ACC112 (cell line): ENCODE data around the gene IFI27L1.

Source experiments
- H2AFZ ChIP-seq: fragments of 200-600 bp; sonication (generic); one replicate; pipeline ENCODE4 v1.6.0; 2017; ENCODE audit warnings: antibody characterized with exemption, low read length; ENCODE audit not compliant: unreplicated experiment
- H3K27ac ChIP-seq: fragments of 200-600 bp; sonication (generic); 2 replicates; pipeline ENCODE4 v1.5.1; 2014; ENCODE audit warnings: low read depth, mild to moderate bottlenecking, antibody characterized with exemption, low read length, moderate library complexity
- H3K27me3 ChIP-seq: fragments of 200-600 bp; sonication (generic); 2 replicates; pipeline ENCODE4 v1.6.1; 2014; ENCODE audit warnings: mild to moderate bottlenecking, antibody characterized with exemption, low read length, moderate library complexity, mixed read lengths; ENCODE audit not compliant: insufficient read depth
- H3K36me3 ChIP-seq: fragments of 200-600 bp; sonication (generic); 2 replicates; pipeline ENCODE4 v1.6.1; 2016; ENCODE audit warnings: mild to moderate bottlenecking, antibody characterized with exemption, low read length, moderate library complexity, mixed read lengths; ENCODE audit not compliant: insufficient read depth
- H3K4me1 ChIP-seq: fragments of 200-600 bp; sonication (generic); one replicate; pipeline ENCODE4 v1.6.1; 2016; ENCODE audit warnings: low read length, mixed read lengths; ENCODE audit not compliant: insufficient read depth, unreplicated experiment, control insufficient read depth
- H3K4me3 ChIP-seq: fragments of 200-600 bp; sonication (generic); 2 replicates; pipeline ENCODE4 v1.5.1; 2014; ENCODE audit warnings: mild to moderate bottlenecking, low read depth, low read length
- H3K79me2 ChIP-seq: fragments of 200-600 bp; sonication (generic); one replicate; pipeline ENCODE4 v1.6.0; 2016; ENCODE audit warnings: low read length; ENCODE audit not compliant: control insufficient read depth, unreplicated experiment, insufficient read depth

The IFI27L1 gene

GRCh38 chr14:94049625-94050023 lies 31.5 kb upstream of the IFI27L1 start:
- Histone ChIP-seq H3K27me3 (no peaks in the 10 kb centered on the region), H3K4me1 (no peaks in the 10 kb centered on the region), H3K4me3 (no peak overlapping the region), H3K36me3 (peaks cover 48% of the 10 kb centered on the region), H2AFZ (no peak overlapping the region), H3K79me2 (no peaks in the 10 kb centered on the region), H3K27ac (no peak overlapping the region)

DNA sequence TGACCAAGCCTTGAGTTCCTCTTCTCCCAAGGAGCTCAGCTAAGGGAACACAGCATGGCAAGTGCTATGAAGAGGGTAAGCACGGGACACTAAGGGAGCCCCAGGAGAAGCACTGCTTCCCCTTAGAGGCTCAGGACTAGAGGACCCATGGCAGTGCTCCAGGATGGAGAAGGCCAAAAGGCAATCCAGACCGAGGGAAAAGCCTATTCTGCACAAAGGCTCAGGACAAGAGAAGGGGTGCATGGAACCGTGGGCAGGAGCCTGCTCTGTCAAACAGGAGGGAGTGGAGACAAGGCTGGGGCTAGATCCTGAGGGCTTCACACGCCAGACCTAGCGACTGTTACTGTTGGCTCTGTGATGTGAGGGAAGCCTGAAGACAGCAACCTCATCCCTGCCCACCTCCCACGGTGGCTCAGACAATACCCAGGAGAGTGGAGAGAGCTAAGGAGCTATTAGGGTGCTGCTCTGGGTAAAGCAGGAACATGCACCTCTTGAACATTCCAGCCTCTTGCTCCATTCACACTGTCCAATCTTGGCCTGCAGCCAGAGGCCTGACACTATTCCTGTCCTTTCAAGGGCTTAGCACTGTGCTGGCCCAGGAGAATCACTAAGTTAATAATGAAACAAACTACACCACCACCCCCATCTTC lies 30.8 kb upstream of the IFI27L1 start:
- Histone ChIP-seq H3K79me2 (no peaks in the 10 kb centered on the region), H2AFZ (no peak overlapping the region), H3K27me3 (no peaks in the 10 kb centered on the region), H3K4me1 (no peaks in the 10 kb centered on the region), H3K4me3 (no peak overlapping the region), H3K27ac (no peak overlapping the region), H3K36me3 (peaks cover 52% of the 10 kb centered on the region)

DNA sequence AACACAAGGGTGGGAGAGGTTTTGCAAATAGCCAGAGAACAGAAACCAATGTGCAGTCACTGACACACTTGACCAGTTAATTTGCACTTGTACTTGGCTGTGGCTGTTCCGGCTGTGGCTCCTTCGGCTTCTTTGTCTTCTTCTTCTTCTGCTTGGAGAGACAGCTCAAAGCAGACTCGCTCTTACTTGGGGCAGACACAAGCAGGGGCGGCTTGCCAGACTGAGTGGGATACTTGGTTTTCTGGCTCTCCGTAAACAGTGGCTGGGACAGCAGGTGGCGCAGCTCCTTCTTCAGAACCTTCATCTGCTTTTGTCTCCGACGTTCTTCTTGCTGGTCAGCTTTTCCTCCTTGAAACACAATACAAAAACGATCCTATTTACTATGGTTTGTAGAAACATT lies 30.0 kb upstream of the IFI27L1 start:
- no peaks in the 10 kb centered on the region for H3K4me1 ChIP-seq
- H3K36me3 ChIP-seq: peaks cover 52% of the 10 kb centered on the region

GRCh38 chr14:94051779-94052178 lies 29.3 kb upstream of the IFI27L1 start:
- H3K4me3 ChIP-seq: no peak overlapping the region
- H3K27me3 ChIP-seq: no peaks in the 10 kb centered on the region
- H3K4me1 ChIP-seq: no peaks in the 10 kb centered on the region
- H3K27ac ChIP-seq: no peak overlapping the region
- H3K79me2 ChIP-seq: no peaks in the 10 kb centered on the region
- no peak overlapping the region for H2AFZ ChIP-seq
- peaks cover 54% of the 10 kb centered on the region for H3K36me3 ChIP-seq

More for the DNA sequence above, 30.0 kb upstream of the IFI27L1 start:
- H3K79me2 ChIP-seq: no peaks in the 10 kb centered on the region
- H2AFZ ChIP-seq: no peak overlapping the region
- H3K27ac ChIP-seq: no peak overlapping the region
- no peak overlapping the region for H3K4me3 ChIP-seq
- H3K27me3 ChIP-seq: no peaks in the 10 kb centered on the region

DNA sequence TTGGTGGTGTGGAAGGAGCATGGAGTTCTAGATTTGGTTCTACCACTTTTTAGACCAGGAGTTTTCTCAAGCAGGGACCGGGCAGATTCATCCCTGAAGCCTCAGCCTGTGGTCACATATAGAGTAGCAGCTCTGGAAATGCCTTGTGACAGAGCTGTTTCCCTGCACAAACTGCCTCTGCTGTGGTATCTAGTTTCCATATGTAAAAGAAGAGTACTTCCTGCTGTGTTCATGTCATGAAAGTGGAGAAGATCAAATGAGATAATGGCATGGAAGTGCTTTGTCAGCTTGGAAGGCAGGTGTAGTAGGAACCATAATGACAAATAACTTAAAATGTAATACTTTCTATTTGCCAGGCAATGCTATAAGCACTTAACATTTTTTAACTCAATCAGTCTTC lies 28.9 kb upstream of the IFI27L1 start:
- H3K4me1 ChIP-seq: no peaks in the 10 kb centered on the region
- peaks cover 58% of the 10 kb centered on the region for H3K36me3 ChIP-seq

DNA sequence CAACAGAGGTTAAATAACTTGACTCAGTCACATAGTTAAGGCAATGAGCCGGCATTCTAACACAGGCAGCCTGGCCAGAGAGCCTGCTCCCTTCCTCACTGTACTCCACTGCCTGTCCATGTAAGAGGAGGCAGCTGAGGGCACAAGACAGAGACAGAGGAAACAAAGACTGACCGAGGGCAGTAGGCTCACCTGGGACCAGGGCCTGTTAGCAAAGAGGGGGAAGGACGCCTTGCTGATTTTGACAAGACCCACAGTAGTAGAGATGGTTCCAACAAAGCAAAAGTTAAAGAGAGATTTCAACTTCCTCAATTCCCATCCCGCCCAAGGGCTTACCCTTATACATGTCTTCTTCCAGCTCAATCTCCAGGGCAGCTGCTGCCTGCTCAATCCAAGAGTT lies 28.4 kb upstream of the IFI27L1 start:
- peaks cover 59% of the 10 kb centered on the region for H3K36me3 ChIP-seq
- H3K27me3 ChIP-seq: no peaks in the 10 kb centered on the region
- no peaks in the 10 kb centered on the region for H3K4me1 ChIP-seq
- no peak overlapping the region for H2AFZ ChIP-seq
- no peaks in the 10 kb centered on the region for H3K79me2 ChIP-seq
- H3K4me3 ChIP-seq: no peak overlapping the region
- no peak overlapping the region for H3K27ac ChIP-seq

More for the DNA sequence above, 28.9 kb upstream of the IFI27L1 start:
- Histone ChIP-seq H2AFZ (no peak overlapping the region), H3K27ac (no peak overlapping the region), H3K79me2 (no peaks in the 10 kb centered on the region), H3K27me3 (no peaks in the 10 kb centered on the region), H3K4me3 (no peak overlapping the region)

DNA sequence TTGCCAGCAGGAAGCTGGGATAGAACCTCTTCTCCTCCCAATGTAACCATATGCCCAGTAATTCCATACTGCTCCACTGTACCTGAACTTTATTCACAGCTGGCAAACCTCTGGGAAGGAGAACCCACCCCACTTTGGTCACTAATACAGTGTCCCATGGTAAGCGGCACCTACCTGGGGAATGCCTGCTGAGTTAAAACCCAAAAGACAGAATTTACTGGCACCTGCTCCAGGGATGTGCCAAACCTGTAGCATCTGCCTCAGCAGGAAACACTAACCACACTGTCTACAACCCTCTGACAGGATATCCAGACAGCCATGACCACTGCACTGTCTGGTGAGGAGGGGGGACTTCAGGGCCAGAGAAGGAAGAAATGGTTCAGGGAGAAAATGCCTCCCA lies 26.7 kb upstream of the IFI27L1 start:
- no peak overlapping the region for H3K4me3 ChIP-seq
- H3K79me2 ChIP-seq: no peaks in the 10 kb centered on the region
- no peak overlapping the region for H3K27ac ChIP-seq
- peaks cover 59% of the 10 kb centered on the region for H3K36me3 ChIP-seq
- no peak overlapping the region for H2AFZ ChIP-seq
- no peaks in the 10 kb centered on the region for H3K4me1 ChIP-seq
- no peaks in the 10 kb centered on the region for H3K27me3 ChIP-seq

- Histone ChIP-seq H3K36me3 (peaks cover 62% of the 10 kb centered on the region), H3K4me1 (no peaks in the 10 kb centered on the region), H3K27ac (no peak overlapping the region), H3K27me3 (no peaks in the 10 kb centered on the region), H3K4me3 (no peak overlapping the region), H2AFZ (no peak overlapping the region), H3K79me2 (no peaks in the 10 kb centered on the region)
Observed at GRCh38 chr14:94054936-94055335, 26.2 kb upstream of the IFI27L1 start.

GRCh38 chr14:94056579-94057308 lies 24.4 kb upstream of the IFI27L1 start:
- H2AFZ ChIP-seq: no peak overlapping the region
- peaks cover 11% of the 10 kb centered on the region for H3K79me2 ChIP-seq
- peaks cover 64% of the 10 kb centered on the region for H3K36me3 ChIP-seq
- no peak overlapping the region for H3K4me3 ChIP-seq
- no peaks in the 10 kb centered on the region for H3K4me1 ChIP-seq
- no peaks in the 10 kb centered on the region for H3K27me3 ChIP-seq
- no peak overlapping the region for H3K27ac ChIP-seq

DNA sequence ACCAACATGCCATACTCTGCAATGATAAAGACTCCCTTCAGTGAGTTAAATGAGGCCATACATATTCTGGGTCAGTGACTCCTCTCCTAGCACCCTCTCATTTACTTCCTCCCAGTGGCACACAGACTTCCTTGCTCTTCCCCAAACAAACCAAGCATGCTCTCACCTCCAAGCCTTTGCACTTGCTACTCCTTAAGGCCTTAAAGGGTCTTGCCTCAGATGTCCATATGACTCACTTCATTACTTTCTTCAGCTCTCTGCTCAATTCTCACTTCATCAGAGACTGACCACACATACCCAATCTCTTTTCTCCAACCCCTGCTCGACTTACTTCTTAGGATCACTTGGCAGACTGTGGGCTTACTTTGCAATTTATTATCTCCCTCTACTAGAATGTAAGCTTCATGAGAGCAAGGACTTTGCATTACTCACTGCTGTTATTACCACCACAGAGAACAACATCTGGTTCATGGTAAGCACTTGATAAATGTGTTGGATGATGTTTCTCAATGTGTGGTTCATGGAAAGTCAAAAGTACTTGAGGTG lies 22.9 kb upstream of the IFI27L1 start:
- Histone ChIP-seq H3K79me2 (peaks cover 24% of the 10 kb centered on the region), H3K36me3 (peaks cover 57% of the 10 kb centered on the region), H3K27ac (no peak overlapping the region), H3K4me1 (peaks cover 12% of the 10 kb centered on the region), H2AFZ (no peak overlapping the region), H3K4me3 (no peak overlapping the region), H3K27me3 (no peaks in the 10 kb centered on the region)

- Histone ChIP-seq H2AFZ (no peak overlapping the region), H3K27me3 (no peaks in the 10 kb centered on the region), H3K4me1 (peaks cover 17% of the 10 kb centered on the region), H3K79me2 (peaks cover 29% of the 10 kb centered on the region), H3K27ac (no peak overlapping the region), H3K4me3 (no peak overlapping the region), H3K36me3 (peaks cover 57% of the 10 kb centered on the region)
Observed at GRCh38 chr14:94058674-94059138, 22.4 kb upstream of the IFI27L1 start.
